Progenitor cell of endocrine pancreas (in vitro differentiated cells): ENCODE data around the gene IL22RA1. TPM values are rescaled to one million over a fixed set of nuclear protein-coding genes. Genes with fewer than 3 reads are reported as not detected.

ENCODE experiments used
- DNase-seq: peaks from one replicate; pipeline ENCODE4 v3.0.0; 2021; ENCODE audit warnings: low spot score; ENCODE audit not compliant: unreplicated experiment
- H3K27ac Mint-ChIP-seq: 2 replicates; pipeline ENCODE4 v1.8.0; 2021; ENCODE audit warnings: mild to moderate bottlenecking, moderate library complexity, mixed read lengths
- H3K27me3 Mint-ChIP-seq: 2 replicates; pipeline ENCODE4 v1.8.0; 2021; ENCODE audit warnings: mixed read lengths
- H3K36me3 Mint-ChIP-seq: 2 replicates; pipeline ENCODE4 v1.8.0; 2022; ENCODE audit warnings: mixed read lengths; ENCODE audit not compliant: insufficient read depth
- H3K4me1 Mint-ChIP-seq: 2 replicates; pipeline ENCODE4 v1.8.0; 2021; ENCODE audit warnings: low read depth, mixed read lengths
- H3K4me3 Mint-ChIP-seq: 2 replicates; pipeline ENCODE4 v1.8.0; 2021; ENCODE audit warnings: low read depth, mild to moderate bottlenecking, moderate library complexity, mixed read lengths
- H3K9me3 Mint-ChIP-seq: 2 replicates; pipeline ENCODE4 v1.8.0; 2021; ENCODE audit warnings: low read depth, mixed read lengths
- CTCF ChIP-seq: fragments of 200-600 bp; sonication (generic); IDR thresholded peaks from one replicate; pipeline ENCODE4 v1.5.0; 2021; ENCODE audit warnings: antibody characterized with exemption, mild to moderate bottlenecking; ENCODE audit not compliant: unreplicated experiment
- total RNA-seq: library from RNA; stranded (reverse); gene quantifications from 2 replicates; pipeline ENCODE4 v1.2.1, GENCODE V29; 2021

The IL22RA1 gene
- total RNA-seq, 1 donor from 2014 or later = 0.26 TPM

GRCh38 chr1:24110642-24111261, 32.2 kb downstream of the IL22RA1 start:
- Mint-ChIP-seq H3K36me3 (no peaks in the 10 kb centered on the region), H3K4me3 (no peak overlapping the region), H3K4me1 (peaks cover 19% of the 10 kb centered on the region), H3K27ac (no peak overlapping the region), H3K27me3 (peaks cover 5% of the 10 kb centered on the region), H3K9me3 (no peaks in the 10 kb centered on the region)
- no peak for TF ChIP-seq CTCF
- no peak for DNase-seq

DNA sequence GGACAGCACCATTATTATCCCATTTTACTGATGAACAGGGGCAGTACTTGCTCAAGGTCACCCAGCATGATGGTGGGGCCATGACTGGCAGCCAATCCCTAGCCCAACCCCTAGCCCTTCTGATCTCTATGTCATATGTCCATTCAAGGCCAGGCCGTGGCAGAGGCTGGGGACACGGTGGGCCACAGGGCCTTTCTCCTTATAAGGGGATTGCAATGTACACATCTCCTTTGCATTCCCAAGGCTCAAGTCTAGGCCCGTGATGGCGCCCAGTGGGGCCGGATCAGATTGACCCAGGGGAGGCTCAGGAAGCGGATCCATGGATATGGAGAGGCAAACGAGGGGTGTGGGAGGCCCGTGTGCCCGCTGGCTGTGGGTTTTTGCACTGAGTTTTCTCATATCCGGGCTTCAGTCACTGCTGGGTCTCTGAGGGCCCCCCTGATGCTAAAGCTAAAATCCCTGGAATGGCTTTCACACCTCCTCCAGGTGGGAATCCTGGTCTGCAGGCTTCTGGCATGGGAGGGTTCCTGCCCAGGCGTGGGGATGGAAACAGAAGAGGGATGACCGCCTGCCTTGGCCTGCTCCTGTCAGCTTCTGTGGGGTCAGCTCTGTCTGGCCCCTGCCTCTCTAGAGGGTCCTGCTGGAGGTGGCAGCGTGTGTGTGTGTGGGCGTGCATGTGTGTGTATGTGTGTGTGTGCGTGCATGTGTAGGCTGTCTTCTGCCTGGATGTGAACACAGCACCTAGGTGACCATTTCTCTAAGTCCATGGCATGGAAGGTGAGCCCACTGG, 33.1 kb downstream of the IL22RA1 start:
- H3K27ac Mint-ChIP-seq = peak overlapping the region; percentile 59
- H3K27me3 Mint-ChIP-seq = peaks cover 5% of the 10 kb centered on the region
- H3K9me3 Mint-ChIP-seq = no peaks in the 10 kb centered on the region
- TF ChIP-seq CTCF = no peak
- no peak overlapping the region for H3K4me3 Mint-ChIP-seq
- H3K36me3 Mint-ChIP-seq = no peaks in the 10 kb centered on the region
- H3K4me1 Mint-ChIP-seq = peaks cover 22% of the 10 kb centered on the region
- no peak for DNase-seq

DNA sequence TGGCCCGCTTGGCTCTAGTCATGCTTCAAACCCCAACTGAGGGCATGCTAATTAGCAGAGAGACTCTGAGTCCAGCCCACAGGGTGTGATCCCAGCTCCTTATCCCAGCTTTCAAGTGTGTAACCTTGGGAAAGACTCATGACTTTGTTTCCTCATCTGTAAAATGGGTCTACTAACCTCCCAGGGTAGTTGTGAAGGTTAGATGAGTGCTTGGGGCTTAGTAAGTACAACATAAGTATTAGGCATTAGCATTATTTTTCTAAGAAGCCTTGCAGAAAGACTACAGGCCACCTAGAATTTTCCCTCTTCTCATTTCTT, 33.8 kb downstream of the IL22RA1 start:
- peaks cover 24% of the 10 kb centered on the region for H3K4me1 Mint-ChIP-seq
- no peak overlapping the region for H3K27ac Mint-ChIP-seq
- H3K9me3 Mint-ChIP-seq = no peaks in the 10 kb centered on the region
- no peak for TF ChIP-seq CTCF
- no peaks in the 10 kb centered on the region for H3K36me3 Mint-ChIP-seq
- H3K4me3 Mint-ChIP-seq = no peak overlapping the region
- H3K27me3 Mint-ChIP-seq = peaks cover 5% of the 10 kb centered on the region
- DNase-seq = no peak

DNA sequence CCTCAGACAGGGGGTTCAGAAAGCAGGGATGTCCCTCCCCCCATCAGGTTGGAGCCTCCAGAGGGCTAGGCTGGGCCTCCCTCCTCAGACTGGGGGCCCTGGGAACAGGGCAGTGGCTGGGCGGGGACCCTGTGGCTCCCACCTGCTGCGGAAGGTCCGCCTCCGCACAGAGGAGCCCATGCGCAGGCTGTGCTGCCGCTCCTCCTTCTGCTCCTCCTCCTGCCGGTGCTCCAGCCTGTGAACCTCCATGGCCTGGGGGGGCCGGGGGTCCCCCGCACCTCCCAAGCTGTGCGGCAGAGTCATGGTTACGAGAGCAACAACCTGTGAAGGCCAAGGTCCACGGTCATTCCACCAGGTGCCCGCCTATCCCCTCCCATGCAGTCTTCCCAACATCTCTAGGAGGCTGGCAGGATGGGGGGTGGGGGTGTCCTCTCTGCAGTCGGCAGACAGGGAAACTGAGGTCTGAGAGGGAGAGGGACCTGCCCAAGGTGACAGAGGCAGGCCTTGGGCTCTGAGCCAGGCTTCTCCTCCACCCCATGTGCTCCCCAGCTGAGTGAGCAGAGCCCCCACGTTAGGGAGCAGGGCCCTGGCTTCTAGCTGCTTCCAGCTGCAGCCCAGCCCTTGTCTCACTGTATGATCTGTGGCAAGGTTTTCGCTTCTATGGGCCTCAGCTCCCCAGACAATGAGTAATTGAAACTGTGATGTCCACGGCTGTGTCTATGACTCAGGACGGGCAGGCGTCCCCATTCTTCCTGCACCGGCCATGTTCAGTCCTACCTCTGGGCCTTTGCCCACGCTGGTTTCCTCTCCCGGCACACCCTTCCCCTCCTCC, 34.4 kb downstream of the IL22RA1 start:
- H3K27ac Mint-ChIP-seq = no peak overlapping the region
- no peak for DNase-seq
- H3K27me3 Mint-ChIP-seq = peaks cover 5% of the 10 kb centered on the region
- no peak for TF ChIP-seq CTCF
- no peak overlapping the region for H3K4me3 Mint-ChIP-seq
- H3K36me3 Mint-ChIP-seq = no peaks in the 10 kb centered on the region
- H3K9me3 Mint-ChIP-seq = no peaks in the 10 kb centered on the region
- H3K4me1 Mint-ChIP-seq = peaks cover 27% of the 10 kb centered on the region

DNA sequence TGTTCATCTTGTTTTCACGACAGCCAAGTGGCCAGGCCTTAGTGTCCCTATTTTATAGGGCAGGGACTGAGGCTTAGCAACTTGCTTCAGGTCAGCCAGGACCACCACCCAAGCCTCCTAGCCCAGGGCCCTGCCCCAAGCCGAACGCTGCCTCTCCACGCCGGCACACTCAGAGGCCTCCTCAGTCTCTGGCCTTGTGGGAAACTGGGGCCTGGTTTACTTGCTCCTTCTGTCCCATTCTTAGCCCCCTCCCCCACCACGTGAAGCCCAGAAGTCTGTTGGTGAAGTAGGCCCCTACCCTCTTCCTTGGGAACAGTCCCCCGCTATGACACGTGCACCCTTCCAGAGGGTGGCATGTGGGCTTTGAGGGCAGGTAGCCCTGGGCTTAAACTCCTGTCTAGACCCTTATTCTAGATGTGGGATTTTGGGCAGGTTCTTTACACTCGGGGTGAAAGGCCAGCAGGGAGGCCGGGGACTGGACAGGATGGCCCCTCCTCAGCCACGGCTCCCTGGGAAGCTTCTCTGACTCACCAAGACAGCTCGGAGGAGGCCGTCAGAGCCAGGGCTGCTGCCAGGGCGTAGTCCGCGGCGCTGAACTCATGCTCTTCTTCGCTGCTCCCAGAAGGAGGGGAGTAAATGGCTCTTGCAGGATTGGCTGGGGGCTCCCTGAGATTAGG, 35.3 kb downstream of the IL22RA1 start:
- no peaks in the 10 kb centered on the region for H3K36me3 Mint-ChIP-seq
- H3K9me3 Mint-ChIP-seq = no peaks in the 10 kb centered on the region
- H3K4me3 Mint-ChIP-seq = no peak overlapping the region
- H3K27ac Mint-ChIP-seq = peak overlapping the region; percentile 89
- no peak for DNase-seq
- H3K4me1 Mint-ChIP-seq = peaks cover 35% of the 10 kb centered on the region
- TF ChIP-seq CTCF = no peak
- H3K27me3 Mint-ChIP-seq = peaks cover 5% of the 10 kb centered on the region
